DMS79 treated with DMSO at 0.1 percent for 48 hours (cell line): ENCODE data around the gene ABCF3.
"Not testable (repeated sequence)": the region's sequence is repeated elsewhere in the genome, so short reads cannot be mapped to it uniquely, and the experiment has no call there.

Source experiments
- DNase-seq: peaks from one replicate; lab custom pipeline; 2025; lab: John Stamatoyannopoulos, UW

Gene ABCF3

GRCh38 chr3:184186184-184186901 is at the start of gene ABCF3:
Gene ABCF3, plus strand, starts transcription at chr3:184186199. Its CDS starts 9 bp downstream, at chr3:184186208.
- DNase-seq = no peak

- no peak for DNase-seq
These were observed 45.6 kb upstream of the ABCF3 start for GRCh38 chr3:184140436-184140835.

- no peak for DNase-seq
These were observed 43.8 kb upstream of the ABCF3 start for GRCh38 chr3:184142199-184142598.

DNA sequence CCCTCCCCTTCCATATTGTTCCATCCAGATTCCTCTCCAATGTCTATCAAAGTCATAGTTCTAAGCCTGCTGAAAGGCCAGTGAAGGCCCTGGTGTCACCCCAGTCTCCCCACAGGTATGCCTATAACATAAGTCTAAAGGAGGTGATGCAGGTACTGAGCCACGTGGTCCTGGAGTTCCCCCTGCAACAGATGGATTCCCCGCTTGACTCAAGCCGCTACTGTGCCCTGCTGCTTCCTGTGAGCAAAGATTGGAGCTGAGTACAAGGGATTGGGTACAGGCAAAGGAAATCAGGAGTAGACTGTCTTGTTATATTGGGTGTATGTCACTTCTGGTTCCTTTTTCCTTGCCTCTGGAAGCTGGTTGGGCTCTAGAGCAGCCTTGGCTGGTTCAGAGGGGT is 42.7 kb upstream of the ABCF3 start:
- no peak for DNase-seq

DNA sequence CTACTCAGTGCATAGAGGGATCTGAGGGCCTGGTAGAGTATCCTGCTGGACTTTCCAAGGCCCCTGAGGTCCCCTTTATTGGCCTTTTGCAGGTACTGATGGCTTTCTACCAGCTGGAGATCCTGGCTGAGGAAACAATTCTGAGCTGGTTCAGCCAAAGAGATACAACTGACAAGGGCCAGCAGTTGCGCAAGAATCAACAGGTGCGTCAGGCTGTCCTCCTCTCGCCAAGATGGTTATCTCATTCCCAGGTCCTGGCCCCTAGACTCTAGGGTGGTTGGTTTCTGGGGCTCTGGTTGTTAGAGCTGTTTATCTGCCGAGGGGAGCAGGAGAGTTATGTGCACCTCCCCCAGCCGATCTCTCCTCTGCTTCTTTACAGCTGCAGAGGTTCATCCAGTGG is 41.5 kb upstream of the ABCF3 start:
- no peak for DNase-seq

GRCh38 chr3:184145111-184145524 is 40.9 kb upstream of the ABCF3 start:
- no peak for DNase-seq

- no peak for DNase-seq
These were observed 40.2 kb upstream of the ABCF3 start for GRCh38 chr3:184145751-184146270.

GRCh38 chr3:184148076-184148475 is 37.9 kb upstream of the ABCF3 start:
- no peak for DNase-seq

GRCh38 chr3:184149123-184149522 is 36.9 kb upstream of the ABCF3 start:
- no peak for DNase-seq

DNA sequence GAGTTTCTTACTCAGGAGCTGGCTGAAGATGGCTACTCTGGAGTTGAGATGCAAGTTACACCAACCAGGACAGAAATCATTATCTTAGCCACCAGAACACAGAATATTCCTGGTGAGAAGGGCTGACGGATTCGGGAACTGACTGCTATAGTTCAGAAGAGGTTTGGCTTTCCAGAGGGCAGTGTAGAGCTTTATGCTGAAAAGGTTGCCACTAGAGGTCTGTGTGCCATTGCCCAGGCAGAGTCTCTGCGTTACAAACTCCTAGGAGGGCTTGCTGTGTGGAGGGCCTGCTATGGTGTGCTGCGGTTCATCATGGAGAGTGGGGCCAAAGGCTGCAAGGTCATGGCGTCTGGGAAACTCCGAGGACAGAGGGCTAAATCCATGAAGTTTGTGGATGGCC is 36.2 kb upstream of the ABCF3 start:
- DNase-seq = not testable (repeated sequence)

GRCh38 chr3:184154885-184155643 is 30.9 kb upstream of the ABCF3 start, which contains the start of gene DVL3:
Gene DVL3, plus strand, starts transcription at chr3:184155377. Its CDS starts 259 bp downstream, at chr3:184155636.
- DNase-seq = peak; percentile 63

GRCh38 chr3:184155644-184156521 is 30.1 kb upstream of the ABCF3 start:
- no peak for DNase-seq

DNA sequence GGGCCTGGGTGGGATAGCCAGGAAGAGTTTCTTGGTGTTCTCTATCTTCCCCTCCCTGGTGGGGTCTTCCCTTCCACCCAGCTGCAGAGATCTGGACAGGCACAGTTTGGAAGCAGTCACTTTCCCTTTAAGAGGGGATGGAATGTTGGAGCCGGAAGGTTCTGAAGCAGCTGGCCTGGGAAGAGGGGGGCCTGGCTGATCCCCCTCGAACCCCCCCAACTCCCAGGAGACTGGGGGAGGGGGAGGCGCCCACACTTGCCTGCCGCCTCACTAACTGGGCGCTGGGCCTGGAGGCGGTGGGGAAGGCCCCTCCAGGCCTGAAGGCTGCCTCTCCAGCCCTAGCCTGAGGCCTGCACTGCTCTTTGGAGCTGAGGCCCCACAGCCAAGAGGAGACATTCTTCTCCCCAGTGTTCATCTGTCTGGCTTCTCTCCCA is 29.5 kb upstream of the ABCF3 start:
- peak; percentile 22 for DNase-seq

- DNase-seq = no peak
These were observed 28.8 kb upstream of the ABCF3 start for GRCh38 chr3:184157206-184157605.

GRCh38 chr3:184158404-184158803 is 27.6 kb upstream of the ABCF3 start:
- no peak for DNase-seq

DNA sequence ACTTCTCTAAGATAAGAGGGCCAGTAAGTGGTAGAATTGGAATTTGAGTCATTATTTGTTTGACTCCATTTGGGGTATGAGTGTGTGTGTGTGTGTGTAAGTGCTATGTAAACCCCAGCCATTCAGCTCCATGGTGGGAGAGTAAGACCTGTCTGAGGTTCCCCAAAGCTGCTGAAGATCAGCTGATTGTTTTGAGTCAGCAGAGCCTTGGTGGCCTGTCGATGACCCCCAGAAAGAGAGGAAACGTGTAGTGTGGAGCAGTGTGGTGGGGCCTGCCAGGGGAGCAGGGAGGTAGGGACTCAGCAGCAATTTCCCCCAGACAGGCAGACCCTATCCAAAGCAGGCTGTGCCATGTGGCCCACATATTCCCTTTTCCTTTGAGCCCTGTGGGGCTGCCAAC is 25.5 kb upstream of the ABCF3 start:
- no peak for DNase-seq

GRCh38 chr3:184162571-184163070 is 23.4 kb upstream of the ABCF3 start:
- DNase-seq = not testable (repeated sequence)

DNA sequence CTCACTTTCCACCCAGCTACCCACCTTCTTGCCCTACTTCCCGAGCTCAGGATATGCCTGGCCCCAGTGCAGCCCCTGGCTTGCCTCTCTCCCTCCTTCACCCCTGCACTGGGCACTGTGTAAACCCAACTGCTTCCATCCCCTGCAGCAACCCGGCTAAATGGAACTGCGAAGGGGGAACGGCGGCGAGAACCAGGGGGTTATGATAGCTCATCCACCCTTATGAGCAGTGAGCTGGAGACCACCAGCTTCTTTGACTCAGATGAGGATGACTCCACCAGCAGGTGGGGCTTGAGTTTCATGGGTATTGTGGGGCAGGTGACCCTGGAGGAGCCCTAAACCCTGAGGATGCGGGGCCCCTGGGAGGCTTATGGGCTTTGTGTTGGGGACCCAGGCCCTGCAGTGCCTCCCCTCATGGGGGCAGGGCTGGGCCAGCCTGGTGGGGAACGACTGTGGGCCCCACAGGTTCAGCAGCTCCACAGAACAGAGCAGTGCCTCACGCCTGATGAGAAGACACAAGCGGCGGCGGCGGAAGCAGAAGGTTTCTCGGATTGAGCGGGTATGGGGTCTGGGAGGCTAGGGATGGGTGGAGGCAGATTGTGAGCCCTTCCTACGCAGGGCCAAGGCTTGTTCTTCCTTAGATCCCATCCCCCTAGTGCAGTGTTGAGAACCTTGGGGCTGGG is 21.2 kb upstream of the ABCF3 start:
- no peak for DNase-seq

GRCh38 chr3:184165543-184165942 is 20.5 kb upstream of the ABCF3 start:
- DNase-seq = no peak

- no peak for DNase-seq
These were observed 19.3 kb upstream of the ABCF3 start for GRCh38 chr3:184166671-184167070.

DNA sequence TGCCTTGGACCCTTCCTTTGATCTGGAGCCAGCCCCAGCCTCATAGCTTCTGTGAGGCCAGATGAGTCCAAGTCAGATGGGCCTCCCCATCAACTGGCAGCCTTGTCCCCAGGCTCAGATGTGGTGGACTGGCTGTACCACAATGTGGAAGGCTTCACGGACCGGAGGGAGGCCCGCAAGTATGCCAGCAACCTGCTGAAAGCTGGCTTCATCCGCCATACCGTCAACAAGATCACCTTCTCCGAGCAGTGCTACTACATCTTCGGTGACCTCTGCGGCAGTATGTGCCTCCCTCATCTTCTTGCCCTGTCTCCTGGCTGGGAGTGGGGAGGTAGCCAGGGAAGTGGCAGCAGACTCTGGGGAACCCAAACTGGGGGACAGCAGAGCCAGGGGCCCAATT is 18.2 kb upstream of the ABCF3 start:
- DNase-seq = no peak
